ENCODE data around the gene LCLAT1. TPM values are rescaled to one million over a fixed set of nuclear protein-coding genes. Genes with fewer than 3 reads are reported as not detected.

The LCLAT1 gene
- total and polyA plus RNA-seq, 2 of the 4 experiments (the other 2 are of a cell fraction): 7.5 to 11.5 TPM

- Histone ChIP-seq H3K4me3 (ENCODE audit: insufficient read depth, low read depth, low read length) (no peak overlapping the region), H3K9me1 (ENCODE audit: insufficient read depth, low read length) (0 out of 2 replicates have a peak, but pooled peaks cover 6% of the 10 kb centered on the region), H3K18ac (ENCODE audit: low read depth, low read length) (no peak overlapping the region), H3K4me2 (ENCODE audit: low read depth, low read length) (no peak overlapping the region), H2AK5ac (ENCODE audit: low read depth, low read length) (no peak overlapping the region), H3K27ac (ENCODE audit: insufficient read depth, low read length) (no peak overlapping the region), H3K9me3 (ENCODE audit: control insufficient read depth, insufficient read depth, low read length) (peaks cover 4% of the 10 kb centered on the region), H4K8ac (ENCODE audit: low read depth in 2 of 2, low read length in 2 of 2) (no peak overlapping the region), H4K91ac (ENCODE audit: insufficient read depth, low read depth, low read length) (no peak overlapping the region), H3K4me1 (ENCODE audit: control insufficient read depth, insufficient read depth, low read length) (peaks cover 7% of the 10 kb centered on the region), H3K9ac (ENCODE audit: low read depth, low read length) (no peak overlapping the region), H3K36me3 (ENCODE audit: control insufficient read depth, insufficient read depth, low read length) (peaks cover 4% of the 10 kb centered on the region; the same call in 1 of the 2 replicates), H3K23ac (ENCODE audit: low read depth, low read length) (no peak overlapping the region; the same call in 1 of the 2 replicates), H3K27me3 (ENCODE audit: control insufficient read depth, insufficient read depth, low read length) (no peaks in the 10 kb centered on the region), H3K4ac (ENCODE audit: low read depth, low read length) (peak overlapping the region; percentile 43; the same call in 1 of the 2 replicates), H2AK9ac (replicated peaks; ENCODE audit: low read depth, low read length, poor library complexity) (no peak overlapping the region), H2BK5ac (ENCODE audit: low read depth, low read length, poor library complexity, severe bottlenecking) (no peak overlapping the region), H4K20me1 (ENCODE audit: insufficient read depth, low read length) (peaks cover 2% of the 10 kb centered on the region; the same call in 1 of the 2 replicates), H2BK120ac (ENCODE audit: low read depth, low read length) (no peak overlapping the region; the same call in 1 of the 2 replicates), H3K56ac (ENCODE audit: extremely low read depth, insufficient read depth, low read length) (no peak overlapping the region), H4K5ac (ENCODE audit: low read depth, low read length) (no peak overlapping the region), H2BK20ac (ENCODE audit: low read depth, low read length) (peak overlapping the region; percentile 38; the same call in 1 of the 2 replicates), H3K14ac (replicated peaks; ENCODE audit: low read depth, low read length) (no peak overlapping the region), H2BK15ac (ENCODE audit: low read depth, low read length) (0 out of 3 replicates have a peak overlapping the region, but pooled peaks have one; percentile 48), H2AFZ (replicated peaks; ENCODE audit: low read length, poor library complexity) (no peak overlapping the region), H3K79me1 (ENCODE audit: low read depth in 1 of 2, low read length in 2 of 2) (peaks cover 19 to 22% of the 10 kb centered on the region in 2 experiments)
- ATAC-seq (ENCODE audit: low read depth) (peak; percentile 48), DNase-seq (no peak)
- BruUV-seq (replicated peaks): no TSS peak
- ChIA-PET CTCF (interaction anchor here (0.6 kb wide), 1 partner anchor 22 kb away, joined by 3 read pairs; no protein-coding TSS in a partner anchor), POLR2A (ENCODE audit: unreplicated experiment) (interaction anchor here (0.7 kb wide), 1 partner anchor 161 kb away, joined by 9 read pairs; no protein-coding TSS in a partner anchor)
- in situ Hi-C loops (cut with MboI; ENCODE audit: low sequenced_read_pairs) (no loop called here), intact Hi-C loops (cut with micrococcal nuclease) (no loop called here), dilution Hi-C loops (cut with HindIII; ENCODE audit: low sequenced_read_pairs, unreplicated experiment) (no loop called here)
- TF ChIP-seq, protein P1, sequence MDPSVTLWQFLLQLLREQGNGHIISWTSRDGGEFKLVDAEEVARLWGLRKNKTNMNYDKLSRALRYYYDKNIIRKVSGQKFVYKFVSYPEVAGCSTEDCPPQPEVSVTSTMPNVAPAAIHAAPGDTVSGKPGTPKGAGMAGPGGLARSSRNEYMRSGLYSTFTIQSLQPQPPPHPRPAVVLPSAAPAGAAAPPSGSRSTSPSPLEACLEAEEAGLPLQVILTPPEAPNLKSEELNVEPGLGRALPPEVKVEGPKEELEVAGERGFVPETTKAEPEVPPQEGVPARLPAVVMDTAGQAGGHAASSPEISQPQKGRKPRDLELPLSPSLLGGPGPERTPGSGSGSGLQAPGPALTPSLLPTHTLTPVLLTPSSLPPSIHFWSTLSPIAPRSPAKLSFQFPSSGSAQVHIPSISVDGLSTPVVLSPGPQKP (IDR thresholded peaks at IDR 0.05; ENCODE audit: borderline replicate concordance, low read depth, low read length): no peak
- no peak for TF ChIP-seq POLR2A (IDR thresholded peaks at IDR 0.05; ENCODE audit: low read depth, low read length)
- TF ChIP-seq RAD21 (IDR thresholded peaks at IDR 0.05; ENCODE audit: low read length): no peak
- TF ChIP-seq RFX5 (IDR thresholded peaks at IDR 0.05; ENCODE audit: low read depth, low read length): no peak
- TF ChIP-seq BHLHE40 (IDR thresholded peaks at IDR 0.05; ENCODE audit: low read depth, low read length): no peak
- TF ChIP-seq RCOR1 (IDR thresholded peaks at IDR 0.05; ENCODE audit: insufficient replicate concordance, low read length): no peak
- no peak for TF ChIP-seq USF2 (IDR thresholded peaks at IDR 0.05; ENCODE audit: low read depth, low read length)
- no peak for TF ChIP-seq MAZ (IDR thresholded peaks at IDR 0.05; ENCODE audit: borderline replicate concordance, low read depth, low read length)
- no peak for TF ChIP-seq MXI1 (IDR thresholded peaks at IDR 0.05; ENCODE audit: borderline replicate concordance, low read depth, low read length)
- TF ChIP-seq CEBPB (IDR thresholded peaks at IDR 0.05; ENCODE audit: low read depth, low read length): no peak
- WGBS, 2 experiments (ENCODE audit: extremely low coverage in 2 of 2, insufficient read length in 1 of 2): no CpG with 5 or more reads among the region's 1 CpG
These were observed 57.7 kb downstream of the LCLAT1 start for GRCh38 chr2:30504731-30505130.
